ENCODE results near the gene USH1G. TPM values are rescaled to one million over a fixed set of nuclear protein-coding genes. Genes with fewer than 3 reads are reported as not detected.

Gene USH1G
- total and polyA plus RNA-seq, 2 of the 13 experiments (the other 11 are each of a cell fraction or from before 2014, with no cell fraction given), result 0.04 TPM; not detected in 1

- TF ChIP-seq ZNF484 (CRISPR knock-in tag; IDR thresholded peaks at IDR 0.05; ENCODE audit: borderline replicate concordance, low read depth) (0 out of 2 replicates have a peak, but pooled peaks have one; percentile 84), RBAK (CRISPR knock-in tag; IDR thresholded peaks at IDR 0.05) (no peak), NFE2 (CRISPR knock-in tag; IDR thresholded peaks at IDR 0.05) (no peak), ZNF292 (CRISPR knock-in tag; IDR thresholded peaks at IDR 0.05; ENCODE audit: borderline replicate concordance, low read depth) (no peak), HOXD1 (CRISPR knock-in tag; IDR thresholded peaks at IDR 0.05) (no peak), ZNF773 (CRISPR knock-in tag; IDR thresholded peaks at IDR 0.05; ENCODE audit: borderline replicate concordance) (peak; percentile 72; the same call in 1 of the 2 replicates), SIX1 (CRISPR knock-in tag; IDR thresholded peaks at IDR 0.05; ENCODE audit: borderline replicate concordance) (0 out of 2 replicates have a peak, but pooled peaks have one; percentile 34), ZNF564 (CRISPR knock-in tag; IDR thresholded peaks at IDR 0.05) (0 out of 2 replicates have a peak, but pooled peaks have one; percentile 63), NR2F6 (IDR thresholded peaks at IDR 0.05) (peak; percentile 23; the same call in 1 of the 2 replicates), NR2F6 (CRISPR knock-in tag; IDR thresholded peaks at IDR 0.05) (peak; percentile 43; the same call in 1 of the 2 replicates), KMT2A (CRISPR knock-in tag; IDR thresholded peaks at IDR 0.05) (0 out of 2 replicates have a peak, but pooled peaks have one; percentile 40), PHF20 (CRISPR knock-in tag; IDR thresholded peaks at IDR 0.05) (no peak; the same call in 1 of the 2 replicates), YEATS4 (CRISPR knock-in tag; IDR thresholded peaks at IDR 0.05; ENCODE audit: borderline replicate concordance) (peak; percentile 76; the same call in 1 of the 2 replicates), HDAC1 (CRISPR knock-in tag; IDR thresholded peaks at IDR 0.05) (no peak), ZFX (CRISPR knock-in tag; IDR thresholded peaks at IDR 0.05; ENCODE audit: low read depth) (peak; percentile 32; the same call in 1 of the 2 replicates), MEIS2 (CRISPR knock-in tag; IDR thresholded peaks at IDR 0.05) (peak; percentile 69; the same call in 1 of the 2 replicates)
- TF ChIP-seq, protein P1, sequence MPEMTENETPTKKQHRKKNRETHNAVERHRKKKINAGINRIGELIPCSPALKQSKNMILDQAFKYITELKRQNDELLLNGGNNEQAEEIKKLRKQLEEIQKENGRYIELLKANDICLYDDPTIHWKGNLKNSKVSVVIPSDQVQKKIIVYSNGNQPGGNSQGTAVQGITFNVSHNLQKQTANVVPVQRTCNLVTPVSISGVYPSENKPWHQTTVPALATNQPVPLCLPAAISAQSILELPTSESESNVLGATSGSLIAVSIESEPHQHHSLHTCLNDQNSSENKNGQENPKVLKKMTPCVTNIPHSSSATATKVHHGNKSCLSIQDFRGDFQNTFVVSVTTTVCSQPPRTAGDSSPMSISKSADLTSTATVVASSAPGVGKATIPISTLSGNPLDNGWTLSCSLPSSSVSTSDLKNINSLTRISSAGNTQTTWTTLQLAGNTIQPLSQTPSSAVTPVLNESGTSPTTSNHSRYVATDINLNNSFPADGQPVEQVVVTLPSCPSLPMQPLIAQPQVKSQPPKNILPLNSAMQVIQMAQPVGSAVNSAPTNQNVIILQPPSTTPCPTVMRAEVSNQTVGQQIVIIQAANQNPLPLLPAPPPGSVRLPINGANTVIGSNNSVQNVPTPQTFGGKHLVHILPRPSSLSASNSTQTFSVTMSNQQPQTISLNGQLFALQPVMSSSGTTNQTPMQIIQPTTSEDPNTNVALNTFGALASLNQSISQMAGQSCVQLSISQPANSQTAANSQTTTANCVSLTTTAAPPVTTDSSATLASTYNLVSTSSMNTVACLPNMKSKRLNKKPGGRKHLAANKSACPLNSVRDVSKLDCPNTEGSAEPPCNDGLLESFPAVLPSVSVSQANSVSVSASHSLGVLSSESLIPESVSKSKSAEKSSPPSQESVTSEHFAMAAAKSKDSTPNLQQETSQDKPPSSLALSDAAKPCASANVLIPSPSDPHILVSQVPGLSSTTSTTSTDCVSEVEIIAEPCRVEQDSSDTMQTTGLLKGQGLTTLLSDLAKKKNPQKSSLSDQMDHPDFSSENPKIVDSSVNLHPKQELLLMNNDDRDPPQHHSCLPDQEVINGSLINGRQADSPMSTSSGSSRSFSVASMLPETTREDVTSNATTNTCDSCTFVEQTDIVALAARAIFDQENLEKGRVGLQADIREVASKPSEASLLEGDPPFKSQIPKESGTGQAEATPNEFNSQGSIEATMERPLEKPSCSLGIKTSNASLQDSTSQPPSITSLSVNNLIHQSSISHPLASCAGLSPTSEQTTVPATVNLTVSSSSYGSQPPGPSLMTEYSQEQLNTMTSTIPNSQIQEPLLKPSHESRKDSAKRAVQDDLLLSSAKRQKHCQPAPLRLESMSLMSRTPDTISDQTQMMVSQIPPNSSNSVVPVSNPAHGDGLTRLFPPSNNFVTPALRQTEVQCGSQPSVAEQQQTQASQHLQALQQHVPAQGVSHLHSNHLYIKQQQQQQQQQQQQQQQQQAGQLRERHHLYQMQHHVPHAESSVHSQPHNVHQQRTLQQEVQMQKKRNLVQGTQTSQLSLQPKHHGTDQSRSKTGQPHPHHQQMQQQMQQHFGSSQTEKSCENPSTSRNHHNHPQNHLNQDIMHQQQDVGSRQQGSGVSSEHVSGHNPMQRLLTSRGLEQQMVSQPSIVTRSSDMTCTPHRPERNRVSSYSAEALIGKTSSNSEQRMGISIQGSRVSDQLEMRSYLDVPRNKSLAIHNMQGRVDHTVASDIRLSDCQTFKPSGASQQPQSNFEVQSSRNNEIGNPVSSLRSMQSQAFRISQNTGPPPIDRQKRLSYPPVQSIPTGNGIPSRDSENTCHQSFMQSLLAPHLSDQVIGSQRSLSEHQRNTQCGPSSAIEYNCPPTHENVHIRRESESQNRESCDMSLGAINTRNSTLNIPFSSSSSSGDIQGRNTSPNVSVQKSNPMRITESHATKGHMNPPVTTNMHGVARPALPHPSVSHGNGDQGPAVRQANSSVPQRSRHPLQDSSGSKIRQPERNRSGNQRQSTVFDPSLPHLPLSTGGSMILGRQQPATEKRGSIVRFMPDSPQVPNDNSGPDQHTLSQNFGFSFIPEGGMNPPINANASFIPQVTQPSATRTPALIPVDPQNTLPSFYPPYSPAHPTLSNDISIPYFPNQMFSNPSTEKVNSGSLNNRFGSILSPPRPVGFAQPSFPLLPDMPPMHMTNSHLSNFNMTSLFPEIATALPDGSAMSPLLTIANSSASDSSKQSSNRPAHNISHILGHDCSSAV (CRISPR knock-in tag; IDR thresholded peaks at IDR 0.05; ENCODE audit: borderline replicate concordance), result no peak
- TF ChIP-seq, protein P2, sequence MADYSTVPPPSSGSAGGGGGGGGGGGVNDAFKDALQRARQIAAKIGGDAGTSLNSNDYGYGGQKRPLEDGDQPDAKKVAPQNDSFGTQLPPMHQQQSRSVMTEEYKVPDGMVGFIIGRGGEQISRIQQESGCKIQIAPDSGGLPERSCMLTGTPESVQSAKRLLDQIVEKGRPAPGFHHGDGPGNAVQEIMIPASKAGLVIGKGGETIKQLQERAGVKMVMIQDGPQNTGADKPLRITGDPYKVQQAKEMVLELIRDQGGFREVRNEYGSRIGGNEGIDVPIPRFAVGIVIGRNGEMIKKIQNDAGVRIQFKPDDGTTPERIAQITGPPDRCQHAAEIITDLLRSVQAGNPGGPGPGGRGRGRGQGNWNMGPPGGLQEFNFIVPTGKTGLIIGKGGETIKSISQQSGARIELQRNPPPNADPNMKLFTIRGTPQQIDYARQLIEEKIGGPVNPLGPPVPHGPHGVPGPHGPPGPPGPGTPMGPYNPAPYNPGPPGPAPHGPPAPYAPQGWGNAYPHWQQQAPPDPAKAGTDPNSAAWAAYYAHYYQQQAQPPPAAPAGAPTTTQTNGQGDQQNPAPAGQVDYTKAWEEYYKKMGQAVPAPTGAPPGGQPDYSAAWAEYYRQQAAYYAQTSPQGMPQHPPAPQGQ (CRISPR knock-in tag; IDR thresholded peaks at IDR 0.05; ENCODE audit: borderline replicate concordance), result 0 out of 2 replicates have a peak, but pooled peaks have one; percentile 21
Observed at GRCh38 chr17:74960570-74961342, 37.7 kb upstream of the USH1G start (continued).

All from HepG2 (cell line).